CD8-positive, alpha-beta memory T cell (primary cell): ENCODE results near the gene NR2C2. TPM values are rescaled to one million over a fixed set of nuclear protein-coding genes. Genes with fewer than 3 reads are reported as not detected.
A peak's percentile ranks its signal among the peaks of the same experiment; 100 is the strongest.

Experiments used
- CTCF ChIA-PET: fragments of 350-600 bp; sonication (Branson Sonifier 250); formaldehyde crosslinking; loops from one replicate; lab custom pipeline; 2021; ENCODE audit warnings: antibody characterized with exemption; lab: Charles Lee
- POLR2A ChIA-PET: fragments of 350-600 bp; sonication (Branson Sonifier 250); formaldehyde crosslinking; loops from one replicate; lab custom pipeline; 2021; ENCODE audit warnings: antibody characterized with exemption; lab: Charles Lee
- DNase-seq, 5 donors: peaks; one replicate each; pipeline versions ENCODE4 v3.0.0 to v3.0.0-alpha.2; 2020 to 2022; ENCODE audit warnings: mixed read lengths in 1 of 5
- H3K27ac ChIP-seq: one replicate; pipeline ENCODE4 v1.7.0; 2013; ENCODE audit warnings: low read depth, mild to moderate bottlenecking, low read length, moderate library complexity
- H3K27me3 ChIP-seq: 2 replicates; pipeline ENCODE4 v1.7.0; 2013; ENCODE audit warnings: low read length, mild to moderate bottlenecking; ENCODE audit not compliant: insufficient read depth, poor library complexity, severe bottlenecking
- H3K36me3 ChIP-seq: 2 replicates; pipeline ENCODE4 v1.7.0; 2013; ENCODE audit warnings: mild to moderate bottlenecking, low read length, moderate library complexity; ENCODE audit not compliant: insufficient read depth
- H3K4me1 ChIP-seq: 2 replicates; pipeline ENCODE4 v1.7.0; 2013; ENCODE audit warnings: mild to moderate bottlenecking, low read length, moderate library complexity; ENCODE audit not compliant: insufficient read depth
- H3K4me3 ChIP-seq: 2 replicates; pipeline ENCODE4 v1.7.0; 2013; ENCODE audit warnings: mild to moderate bottlenecking, low read length
- H3K9me3 ChIP-seq: 2 replicates; pipeline ENCODE4 v1.7.0; 2013; ENCODE audit warnings: mild to moderate bottlenecking, low read length
- H3K27ac Mint-ChIP-seq, 8 donors: one replicate each; pipeline ENCODE4 v1.8.0; 2020 to 2021; ENCODE audit warnings: mixed read lengths in 8 of 8, mild to moderate bottlenecking in 6 of 8, inconsistent platforms in 3 of 8, moderate library complexity in 3 of 8
- H3K27me3 Mint-ChIP-seq, 2 donors: one replicate each; pipeline ENCODE4 v1.8.0; 2020 to 2021; ENCODE audit warnings: mixed read lengths in 2 of 2, mild to moderate bottlenecking in 1 of 2, moderate library complexity in 1 of 2
- H3K36me3 Mint-ChIP-seq, 3 donors: one replicate each; pipeline ENCODE4 v1.8.0; 2020 to 2021; ENCODE audit warnings: mixed read lengths in 3 of 3, inconsistent platforms in 1 of 3, mild to moderate bottlenecking in 1 of 3
- H3K4me1 Mint-ChIP-seq, 3 donors: one replicate each; pipeline ENCODE4 v1.8.0; 2020 to 2021; ENCODE audit warnings: mixed read lengths in 3 of 3, inconsistent platforms in 1 of 3, mild to moderate bottlenecking in 1 of 3
- H3K4me3 Mint-ChIP-seq, 7 donors: one replicate each; pipeline ENCODE4 v1.8.0; 2020 to 2021; ENCODE audit warnings: mixed read lengths in 7 of 7, mild to moderate bottlenecking in 6 of 7, moderate library complexity in 4 of 7, inconsistent platforms in 2 of 7
- H3K9me3 Mint-ChIP-seq, 5 donors: one replicate each; pipeline ENCODE4 v1.8.0; 2020 to 2022; ENCODE audit warnings: mixed read lengths in 5 of 5, mild to moderate bottlenecking in 3 of 5, moderate library complexity in 2 of 5, inconsistent platforms in 1 of 5
- polyA plus RNA-seq: library from polyadenylated mRNA; unstranded; fragments of 300-500 nt; fragmentation: Illumina TruSeq; gene quantifications from one replicate; pipeline ENCODE4 v1.2.3, GENCODE V29; 2021
- total RNA-seq, 2 experiments: library from RNA; stranded (reverse); gene quantifications; one replicate each; pipeline ENCODE4 v1.2.3, GENCODE V29; 2021

The NR2C2 gene
- total and polyA plus RNA-seq, 3 experiments from 2014 or later, result 14.5 to 47.1 (median 46.7) TPM

- peak overlapping the region; percentile 83 for H3K27ac ChIP-seq
- no peaks in the 10 kb centered on the region for H3K27me3 Mint-ChIP-seq
- peaks cover 0 to 20% (median 1%) of the 10 kb centered on the region in 3 donors for H3K36me3 Mint-ChIP-seq
- H3K9me3 Mint-ChIP-seq, result no peaks in the 10 kb centered on the region
- H3K27ac Mint-ChIP-seq, result peak overlapping the region in 7 of 8 donors; percentile 47 to 98 (median 85)
- peaks cover 30 to 37% (median 37%) of the 10 kb centered on the region in 3 donors for H3K4me1 Mint-ChIP-seq
- CTCF ChIA-PET, result interaction anchor here (0.7 to 2.4 kb wide), 4 partner anchors 8 to 117 kb away, joined by 3 to 11 read pairs (median 3); no protein-coding TSS in a partner anchor
- peaks cover 10% of the 10 kb centered on the region for H3K36me3 ChIP-seq
- H3K4me1 ChIP-seq, result peaks cover 16% of the 10 kb centered on the region
- no peak for DNase-seq
- H3K27me3 ChIP-seq, result no peaks in the 10 kb centered on the region
- no peaks in the 10 kb centered on the region for H3K9me3 ChIP-seq
- POLR2A ChIA-PET, result interaction anchor here (1.6 to 2.6 kb wide), 2 partner anchors 9 to 35 kb away, joined by 5 to 19 read pairs; partner anchors contain the start of gene RBSN
- H3K4me3 ChIP-seq, result peak overlapping the region; percentile 65
- peak overlapping the region; percentile 93 to 99 (median 97) for H3K4me3 Mint-ChIP-seq
These were observed 116.4 kb downstream of the NR2C2 start for GRCh38 chr3:15063656-15064286.

- Mint-ChIP-seq H3K9me3 (no peaks in the 10 kb centered on the region), H3K27ac (peak overlapping the region in 7 of 8 donors; percentile 47 to 98 (median 86)), H3K27me3 (no peaks in the 10 kb centered on the region), H3K4me3 (peak overlapping the region; percentile 93 to 99 (median 97)), H3K4me1 (peaks cover 30 to 37% (median 37%) of the 10 kb centered on the region in 3 donors), H3K36me3 (peaks cover 0 to 14% (median 1%) of the 10 kb centered on the region in 3 donors)
- POLR2A ChIA-PET, result interaction anchor here (0.9 to 2.6 kb wide), 6 partner anchors 10 to 1659 kb away, joined by 3 to 19 read pairs (median 4); partner anchors contain the start of genes CAPN7, CCDC174, NR2C2 and RBSN
- peaks cover 16% of the 10 kb centered on the region for H3K4me1 ChIP-seq
- CTCF ChIA-PET, result interaction anchor here (0.7 to 2.4 kb wide), 7 partner anchors 9 to 118 kb away, joined by 3 to 11 read pairs (median 3); partner anchors contain the start of gene RBSN
- no peaks in the 10 kb centered on the region for H3K27me3 ChIP-seq
- no peaks in the 10 kb centered on the region for H3K9me3 ChIP-seq
- peak overlapping the region; percentile 65 for H3K4me3 ChIP-seq
- peaks cover 4% of the 10 kb centered on the region for H3K36me3 ChIP-seq
- peak overlapping the region; percentile 83 for H3K27ac ChIP-seq
- DNase-seq, result no peak
These were observed 117.0 kb downstream of the NR2C2 start for GRCh38 chr3:15064299-15064834.

- Mint-ChIP-seq H3K36me3 (peaks cover 0 to 8% (median 0%) of the 10 kb centered on the region in 3 donors), H3K27ac (peak within 1 kb of the TSS; percentile 85 to 98 (median 95)), H3K9me3 (no peaks in the 10 kb centered on the region), H3K4me1 (peaks cover 27 to 31% (median 31%) of the 10 kb centered on the region in 3 donors), H3K4me3 (peak within 1 kb of the TSS; percentile 93 to 99 (median 97)), H3K27me3 (no peaks in the 10 kb centered on the region)
- CTCF ChIA-PET, result interaction anchor here (0.9 to 2.4 kb wide), 8 partner anchors 10 to 144 kb away, joined by 3 to 11 read pairs (median 3); partner anchors contain the start of gene RBSN
- no peaks in the 10 kb centered on the region for H3K36me3 ChIP-seq
- POLR2A ChIA-PET, result interaction anchor here (0.6 to 2.6 kb wide), 7 partner anchors 10 to 1660 kb away, joined by 3 to 19 read pairs (median 3); partner anchors contain the start of genes CAPN7, CCDC174, NR2C2 and RBSN
- H3K9me3 ChIP-seq, result no peaks in the 10 kb centered on the region
- H3K4me1 ChIP-seq, result peaks cover 16% of the 10 kb centered on the region
- peak within 1 kb of the TSS; percentile 83 for H3K27ac ChIP-seq
- H3K27me3 ChIP-seq, result no peaks in the 10 kb centered on the region
- DNase-seq, result peak; percentile 83 to 93 (median 85)
- H3K4me3 ChIP-seq, result peak within 1 kb of the TSS; percentile 65
These were observed 117.6 kb downstream of the NR2C2 start, which contains the start of gene MRPS25 for GRCh38 chr3:15064835-15065549. TSS of gene MRPS25 (minus strand) at chr3:15065315. CDS start at chr3:15065194, 121 bp downstream.

GRCh38 chr3:15065550-15066007 is 118.2 kb downstream of the NR2C2 start:
- H3K36me3 ChIP-seq, result no peaks in the 10 kb centered on the region
- H3K27me3 ChIP-seq, result no peaks in the 10 kb centered on the region
- peaks cover 26 to 33% (median 30%) of the 10 kb centered on the region in 3 donors for H3K4me1 Mint-ChIP-seq
- peaks cover 0 to 13% (median 4%) of the 10 kb centered on the region in 3 donors for H3K36me3 Mint-ChIP-seq
- H3K9me3 Mint-ChIP-seq, result no peaks in the 10 kb centered on the region
- no peaks in the 10 kb centered on the region for H3K9me3 ChIP-seq
- H3K4me1 ChIP-seq, result peaks cover 16% of the 10 kb centered on the region
- H3K27me3 Mint-ChIP-seq, result no peaks in the 10 kb centered on the region
- ChIA-PET CTCF (interaction anchor here (0.9 to 2.4 kb wide), 6 partner anchors 11 to 144 kb away, joined by 3 to 11 read pairs (median 4); partner anchors contain the start of gene RBSN), POLR2A (interaction anchor here (0.6 to 2.6 kb wide), 5 partner anchors 15 to 1661 kb away, joined by 3 to 19 read pairs (median 3); partner anchors contain the start of genes CAPN7, CCDC174 and RBSN)
- no peak overlapping the region for H3K27ac ChIP-seq
- H3K4me3 ChIP-seq, result peak overlapping the region; percentile 65
- H3K4me3 Mint-ChIP-seq, result peak overlapping the region; percentile 93 to 99 (median 97)
- DNase-seq, result no peak
- peak overlapping the region in 6 of 8 donors; percentile 73 to 98 (median 93) for H3K27ac Mint-ChIP-seq

- Histone ChIP-seq H3K36me3 (peaks cover 5% of the 10 kb centered on the region), H3K27me3 (no peaks in the 10 kb centered on the region), H3K4me3 (no peak overlapping the region), H3K9me3 (no peaks in the 10 kb centered on the region), H3K27ac (no peak overlapping the region), H3K4me1 (peaks cover 16% of the 10 kb centered on the region)
- Mint-ChIP-seq H3K27me3 (no peaks in the 10 kb centered on the region), H3K27ac (peak overlapping the region in 4 of 8 donors; percentile 1 to 56 (median 42)), H3K36me3 (peaks cover under 1 to 18% (median 6%) of the 10 kb centered on the region in 3 donors), H3K4me3 (peak overlapping the region; percentile 1 to 99 (median 18)), H3K9me3 (no peaks in the 10 kb centered on the region), H3K4me1 (peaks cover 25 to 33% (median 26%) of the 10 kb centered on the region in 3 donors)
- DNase-seq, result no peak
- ChIA-PET POLR2A (no interaction called here), CTCF (no interaction called here)
These were observed 119.1 kb downstream of the NR2C2 start for GRCh38 chr3:15066467-15066866.

- no peak overlapping the region for H3K4me3 ChIP-seq
- H3K4me1 Mint-ChIP-seq, result peaks cover 9 to 17% (median 10%) of the 10 kb centered on the region in 3 donors
- no peaks in the 10 kb centered on the region for H3K9me3 ChIP-seq
- H3K27ac Mint-ChIP-seq, result peak overlapping the region in 1 of 8 donors; percentile 7
- ChIA-PET POLR2A (no interaction called here), CTCF (no interaction called here)
- H3K36me3 Mint-ChIP-seq, result peaks cover 5 to 41% (median 14%) of the 10 kb centered on the region in 3 donors
- H3K27me3 Mint-ChIP-seq, result peaks cover 0 to 1% of the 10 kb centered on the region in 2 donors
- H3K36me3 ChIP-seq, result peaks cover 13% of the 10 kb centered on the region
- H3K4me3 Mint-ChIP-seq, result peak overlapping the region in 1 of 7 donors; percentile 20
- no peaks in the 10 kb centered on the region for H3K27me3 ChIP-seq
- H3K9me3 Mint-ChIP-seq, result no peaks in the 10 kb centered on the region
- H3K27ac ChIP-seq, result no peak overlapping the region
- no peaks in the 10 kb centered on the region for H3K4me1 ChIP-seq
- no peak for DNase-seq
These were observed 122.1 kb downstream of the NR2C2 start for GRCh38 chr3:15069441-15069840.

GRCh38 chr3:15071699-15072098 is 124.3 kb downstream of the NR2C2 start:
- Mint-ChIP-seq H3K4me1 (peaks cover 0 to 5% (median 0%) of the 10 kb centered on the region in 3 donors), H3K9me3 (no peaks in the 10 kb centered on the region), H3K27me3 (peaks cover 0 to 1% of the 10 kb centered on the region in 2 donors), H3K27ac (no peak overlapping the region), H3K36me3 (peaks cover 14 to 59% (median 23%) of the 10 kb centered on the region in 3 donors), H3K4me3 (peak overlapping the region in 1 of 7 donors; percentile 32)
- Histone ChIP-seq H3K27me3 (no peaks in the 10 kb centered on the region), H3K4me1 (no peaks in the 10 kb centered on the region), H3K9me3 (no peaks in the 10 kb centered on the region), H3K36me3 (peaks cover 35% of the 10 kb centered on the region), H3K27ac (no peak overlapping the region), H3K4me3 (no peak overlapping the region)
- POLR2A ChIA-PET, result no interaction called here
- no peak for DNase-seq
- CTCF ChIA-PET, result interaction anchor here (0.7 kb wide), 1 partner anchor 12 kb away, joined by 3 read pairs; no protein-coding TSS in a partner anchor
